Body of pancreas (tissue), 4 donors: ENCODE results near the gene HLF. TPM values are rescaled to one million over a fixed set of nuclear protein-coding genes. Genes with fewer than 3 reads are reported as not detected.

ENCODE experiments used
- ATAC-seq: fragments of 150-250 bp; one replicate; pipeline ENCODE4 v1.9.1; 2016
- DNase-seq, 4 donors: peaks; one replicate each; pipeline ENCODE4 v3.0.0-alpha.2; 2019
- H3K27ac ChIP-seq, 4 donors: fragments of 200-600 bp; sonication (generic); 1 replicate in 3 of 4; 2 replicates in 1 of 4; pipeline versions ENCODE4 v1.5.1 to v1.6.1; 2016 to 2019; ENCODE audit warnings: mild to moderate bottlenecking in 1 of 4, mixed read lengths in 1 of 4, moderate library complexity in 1 of 4
- H3K27me3 ChIP-seq, 2 donors: fragments of 200-600 bp; sonication (generic); one replicate each; pipeline ENCODE4 v1.6.0; 2016; ENCODE audit warnings: mild to moderate bottlenecking in 1 of 2
- H3K36me3 ChIP-seq, 2 donors: fragments of 200-600 bp; sonication (generic); replicated peaks in 1 of 2; 2 replicates each; pipeline ENCODE4 v1.5.1; 2016; ENCODE audit warnings: low read depth in 2 of 2; ENCODE audit not compliant: insufficient read depth in 1 of 2
- H3K4me1 ChIP-seq: fragments of 200-600 bp; sonication (generic); one replicate; pipeline ENCODE4 v1.6.0; 2016
- H3K4me3 ChIP-seq, 2 donors: fragments of 200-600 bp; sonication (generic); 1 replicate in 1 of 2; 2 replicates in 1 of 2; pipeline ENCODE4 v1.5.1; 2016 to 2019
- H3K9me3 ChIP-seq, 3 donors: fragments of 200-600 bp; sonication (generic); 1 replicate in 2 of 3; 2 replicates in 1 of 3; pipeline ENCODE4 v1.5.1; 2016
- POLR2A ChIP-seq, 3 donors: fragments of 450-650 bp; IDR thresholded peaks; one replicate each; pipeline ENCODE4 v1.6.1; 2016; ENCODE audit warnings: antibody characterized with exemption in 3 of 3, mild to moderate bottlenecking in 2 of 3
- WGBS, 2 donors: methylation state at CpG; one replicate each; pipeline ENCODE4 v1.1.5; 2017; 5-methylcytosine and 5-hydroxymethylcytosine counted together
- intact Hi-C: fragments of 100-400 bp; cut with DNase I; formaldehyde crosslinking; loops from one replicate; pipeline ENCODE4 v1.15.1; 2023
- total RNA-seq, 2 donors: library from RNA; depleted of rRNA; stranded (reverse); fragments of >200 nt; gene quantifications; one replicate each; pipeline ENCODE4 v1.1.0, GENCODE V29; 2016
- TF ChIP-seq, protein P1 (sequence below), 7 experiments: fragments of 450-650 bp in 4 of 7; fragments of 200-600 bp in 3 of 7; sonication (generic) in 3 of 7; IDR thresholded peaks; one replicate each; pipeline ENCODE4 v1.5.1; 2016 to 2019; ENCODE audit warnings: antibody characterized with exemption in 7 of 7

Gene HLF
- total RNA-seq, 2 donors from 2014 or later, result 4.2 to 4.9 TPM

DNA sequence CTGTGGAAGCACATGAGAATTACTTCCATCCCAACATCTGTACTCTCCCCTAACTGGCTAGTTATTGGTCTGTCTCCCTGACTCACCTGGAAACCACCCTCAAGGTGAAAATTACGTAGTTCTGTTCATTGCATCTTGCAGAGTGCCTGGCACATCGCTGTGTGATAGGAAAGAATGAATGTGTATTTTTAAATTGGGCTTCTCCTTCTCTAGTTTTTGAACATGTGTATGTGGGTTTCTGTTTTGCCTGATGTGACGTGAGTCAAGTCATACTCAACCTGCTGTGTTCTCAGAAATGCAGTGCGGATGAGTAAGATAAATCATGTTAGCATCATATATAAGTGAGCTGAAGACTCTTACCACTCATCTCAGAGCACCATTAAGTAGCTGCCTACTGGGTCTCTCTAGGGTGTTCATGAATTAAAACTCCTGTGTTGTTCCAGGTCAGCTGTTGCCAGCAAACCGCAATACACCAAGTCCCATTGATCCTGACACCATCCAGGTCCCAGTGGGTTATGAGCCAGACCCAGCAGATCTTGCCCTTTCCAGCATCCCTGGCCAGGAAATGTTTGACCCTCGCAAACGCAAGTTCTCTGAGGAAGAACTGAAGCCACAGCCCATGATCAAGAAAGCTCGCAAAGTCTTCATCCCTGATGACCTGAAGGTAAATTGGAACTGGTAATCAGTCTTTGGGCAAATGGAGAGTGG is 50.2 kb downstream of the HLF start:
- DNase-seq (no peak), ATAC-seq (no peak)
- H3K4me1 ChIP-seq, result no peaks in the 10 kb centered on the region
- intact Hi-C loops, result no loop called here
- no peaks in the 10 kb centered on the region for H3K27me3 ChIP-seq
- no peak overlapping the region for H3K27ac ChIP-seq
- TF ChIP-seq, protein P1, sequence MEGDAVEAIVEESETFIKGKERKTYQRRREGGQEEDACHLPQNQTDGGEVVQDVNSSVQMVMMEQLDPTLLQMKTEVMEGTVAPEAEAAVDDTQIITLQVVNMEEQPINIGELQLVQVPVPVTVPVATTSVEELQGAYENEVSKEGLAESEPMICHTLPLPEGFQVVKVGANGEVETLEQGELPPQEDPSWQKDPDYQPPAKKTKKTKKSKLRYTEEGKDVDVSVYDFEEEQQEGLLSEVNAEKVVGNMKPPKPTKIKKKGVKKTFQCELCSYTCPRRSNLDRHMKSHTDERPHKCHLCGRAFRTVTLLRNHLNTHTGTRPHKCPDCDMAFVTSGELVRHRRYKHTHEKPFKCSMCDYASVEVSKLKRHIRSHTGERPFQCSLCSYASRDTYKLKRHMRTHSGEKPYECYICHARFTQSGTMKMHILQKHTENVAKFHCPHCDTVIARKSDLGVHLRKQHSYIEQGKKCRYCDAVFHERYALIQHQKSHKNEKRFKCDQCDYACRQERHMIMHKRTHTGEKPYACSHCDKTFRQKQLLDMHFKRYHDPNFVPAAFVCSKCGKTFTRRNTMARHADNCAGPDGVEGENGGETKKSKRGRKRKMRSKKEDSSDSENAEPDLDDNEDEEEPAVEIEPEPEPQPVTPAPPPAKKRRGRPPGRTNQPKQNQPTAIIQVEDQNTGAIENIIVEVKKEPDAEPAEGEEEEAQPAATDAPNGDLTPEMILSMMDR (IDR thresholded peaks at IDR 0.05), result no peak
- no peak for TF ChIP-seq POLR2A (IDR thresholded peaks at IDR 0.05)
- H3K9me3 ChIP-seq, result no peaks in the 10 kb centered on the region
- WGBS, 2 donors, result 92 to 94% methylated on average over 8 of the region's 8 CpGs
- H3K36me3 ChIP-seq, result no peaks in the 10 kb centered on the region
- no peak overlapping the region for H3K4me3 ChIP-seq

DNA sequence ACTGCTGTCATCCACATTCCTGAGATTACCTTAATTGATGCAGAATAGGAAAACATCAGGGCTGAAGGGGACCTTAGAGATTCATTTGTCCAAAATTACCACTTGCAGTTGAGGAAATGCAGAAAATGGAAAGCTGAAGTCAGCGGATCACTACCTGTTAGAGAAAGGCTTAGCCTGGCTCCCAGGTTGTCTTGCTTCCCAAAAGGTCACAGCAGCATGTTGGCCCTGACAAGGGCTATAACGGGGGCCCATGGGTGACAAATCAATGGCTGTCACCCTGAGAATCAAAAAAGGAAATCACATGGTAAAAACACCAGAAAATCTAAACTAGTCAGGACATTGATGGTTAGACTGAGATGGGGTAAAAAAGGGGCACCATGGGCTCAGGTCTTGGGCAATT is 51.7 kb downstream of the HLF start:
- DNase-seq (no peak), ATAC-seq (no peak)
- Histone ChIP-seq H3K4me1 (no peaks in the 10 kb centered on the region), H3K4me3 (no peak overlapping the region), H3K27ac (no peak overlapping the region), H3K9me3 (no peaks in the 10 kb centered on the region), H3K36me3 (no peaks in the 10 kb centered on the region), H3K27me3 (no peaks in the 10 kb centered on the region)
- TF ChIP-seq, protein P1 (IDR thresholded peaks at IDR 0.05), result no peak
- TF ChIP-seq POLR2A (IDR thresholded peaks at IDR 0.05), result no peak
- intact Hi-C loops, result no loop called here
- WGBS, 2 donors, result 93 to 94% methylated on average over 2 of the region's 2 CpGs

DNA sequence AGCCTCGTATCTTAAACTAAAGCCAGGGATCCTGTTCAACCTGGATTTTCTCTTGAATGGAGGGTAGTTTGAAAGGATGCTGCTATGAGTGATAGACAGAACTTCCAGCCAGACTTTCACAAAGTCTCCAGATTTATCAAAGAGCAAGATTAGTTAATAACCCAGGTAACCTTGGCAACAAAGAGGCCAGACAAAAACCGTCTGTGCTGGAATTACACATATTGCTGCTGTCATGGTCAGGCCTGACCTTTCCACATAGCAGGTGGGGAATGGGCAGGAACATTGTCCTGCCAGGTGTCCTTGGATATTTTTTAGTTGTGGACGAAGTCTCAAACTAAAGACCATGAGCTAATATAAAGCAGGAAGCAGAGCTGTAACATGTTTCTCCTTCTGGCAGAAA is 52.5 kb downstream of the HLF start:
- ATAC-seq, result no peak
- Histone ChIP-seq H3K27ac (no peak overlapping the region), H3K4me1 (no peaks in the 10 kb centered on the region), H3K9me3 (no peaks in the 10 kb centered on the region), H3K4me3 (no peak overlapping the region), H3K27me3 (no peaks in the 10 kb centered on the region), H3K36me3 (no peaks in the 10 kb centered on the region)
- 53 to 63% methylated on average over 3 of the region's 3 CpGs for WGBS, 2 donors
- intact Hi-C loops, result no loop called here
- no peak for TF ChIP-seq POLR2A (IDR thresholded peaks at IDR 0.05)
- DNase-seq, result no peak

DNA sequence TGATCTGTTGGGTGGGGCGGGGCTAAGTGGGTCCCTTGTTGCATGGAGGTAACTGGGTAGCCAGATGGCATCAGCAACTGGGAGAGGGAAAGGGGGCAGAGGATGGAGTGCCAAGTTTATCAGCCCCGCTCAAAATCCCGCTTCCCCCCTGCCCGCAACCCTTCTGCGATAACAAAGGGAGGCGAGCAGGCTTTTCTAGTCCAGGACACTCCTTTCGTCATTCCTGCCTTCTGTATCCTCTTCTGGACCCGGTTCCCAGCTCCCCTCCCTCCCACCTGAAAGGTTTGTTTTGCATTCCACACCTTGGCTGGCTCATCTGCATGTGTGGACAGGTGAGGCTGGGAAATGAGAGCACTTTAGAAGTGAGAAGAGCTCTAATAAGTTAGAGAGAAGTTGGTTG is 53.3 kb downstream of the HLF start:
- intact Hi-C loops, result no loop called here
- Histone ChIP-seq H3K9me3 (no peaks in the 10 kb centered on the region), H3K36me3 (no peaks in the 10 kb centered on the region), H3K27ac (no peak overlapping the region), H3K27me3 (no peaks in the 10 kb centered on the region), H3K4me3 (no peak overlapping the region), H3K4me1 (no peaks in the 10 kb centered on the region)
- DNase-seq (no peak), ATAC-seq (no peak)
- 89 to 93% methylated on average over 8 of the region's 8 CpGs for WGBS, 2 donors
- no peak for TF ChIP-seq POLR2A (IDR thresholded peaks at IDR 0.05)
- TF ChIP-seq, protein P1 (IDR thresholded peaks at IDR 0.05), result no peak

DNA sequence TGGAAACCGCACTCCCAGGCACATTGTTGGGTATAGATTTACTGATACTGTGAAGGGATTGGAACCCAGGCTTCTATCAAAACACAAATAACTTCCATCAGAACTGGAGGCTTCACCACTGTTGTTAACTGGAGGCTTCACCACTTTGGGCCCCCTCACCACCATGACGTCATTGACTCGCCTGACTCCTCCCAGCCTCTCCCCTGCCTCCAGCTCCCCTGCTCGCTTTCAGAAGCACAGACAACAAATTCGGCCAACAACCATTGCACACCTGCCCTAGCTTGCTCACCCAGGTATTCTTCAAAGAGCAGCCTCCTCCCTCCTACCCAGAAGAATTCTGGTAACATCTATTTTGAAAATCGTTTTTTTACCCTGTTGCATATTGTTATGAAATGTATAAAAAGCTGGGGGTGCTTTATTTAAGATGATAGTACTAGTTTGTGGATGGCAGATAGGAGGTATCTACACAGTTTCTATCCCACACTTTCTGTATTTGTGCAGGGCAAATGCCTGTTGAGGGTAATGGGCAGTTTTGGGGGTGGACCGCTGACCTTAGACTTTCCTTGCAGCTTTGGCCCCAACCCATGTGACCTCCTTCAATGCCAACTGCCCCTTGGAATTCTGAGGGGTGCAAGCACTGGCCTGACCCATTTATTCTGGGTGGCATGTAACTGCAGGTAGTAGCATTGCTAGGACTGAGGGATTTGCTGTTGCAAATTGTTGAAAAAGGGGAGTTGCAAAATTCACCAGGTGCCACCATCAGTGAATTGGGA is 54.1 kb downstream of the HLF start:
- Histone ChIP-seq H3K27me3 (no peaks in the 10 kb centered on the region), H3K4me1 (no peaks in the 10 kb centered on the region), H3K4me3 (no peak overlapping the region), H3K36me3 (no peaks in the 10 kb centered on the region), H3K27ac (no peak overlapping the region), H3K9me3 (no peaks in the 10 kb centered on the region)
- TF ChIP-seq, protein P1 (IDR thresholded peaks at IDR 0.05), result no peak
- TF ChIP-seq POLR2A (IDR thresholded peaks at IDR 0.05), result no peak
- no peak for DNase-seq
- ATAC-seq, result no peak
- intact Hi-C loops, result no loop called here
- WGBS, 2 donors, result 83 to 85% methylated on average over 7 of the region's 7 CpGs
